ENCODE data around the gene PSMA8. TPM values are rescaled to one million over a fixed set of nuclear protein-coding genes. Genes with fewer than 3 reads are reported as not detected.
A peak's percentile ranks its signal among the peaks of the same experiment; 100 is the strongest.
"Not testable (repeated sequence)": the region's sequence is repeated elsewhere in the genome, so short reads cannot be mapped to it uniquely, and the experiment has no call there.

PSMA8 gene
- total RNA-seq, 2 experiments from 2014 or later, result 1.2 TPM

DNA sequence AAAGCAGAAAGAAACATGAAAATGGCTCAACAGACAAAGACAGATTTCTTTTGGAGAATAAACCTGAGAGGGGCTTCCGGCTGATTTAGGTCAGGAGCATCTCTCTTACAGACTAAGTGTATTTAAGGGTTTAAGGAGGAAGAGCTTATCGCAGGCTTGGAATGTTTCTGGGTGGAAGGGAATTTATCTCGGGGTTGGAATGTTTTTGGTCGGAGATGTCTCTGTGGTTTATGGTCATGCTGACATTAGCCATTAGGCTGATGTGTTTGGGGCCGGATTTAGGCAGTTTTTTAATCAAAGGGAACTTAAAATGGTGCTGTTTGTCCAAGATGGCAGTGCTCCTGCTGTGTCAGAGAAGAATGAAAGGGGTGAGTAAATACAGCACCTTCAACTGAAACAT lies 14.4 kb upstream of the PSMA8 start:
- ChIA-PET POLR2A (no interaction called here), CTCF (no interaction called here)
- H3K36me3 Mint-ChIP-seq (ENCODE audit: low read depth), result no peaks in the 10 kb centered on the region

GRCh38 chr18:26121476-26121875 lies 12.2 kb upstream of the PSMA8 start:
- H3K27ac Mint-ChIP-seq, result no peak overlapping the region
- ATAC-seq, result no peak
- CTCF ChIA-PET, result interaction anchor here (1.5 kb wide), 1 partner anchor 39 kb away, joined by 3 read pairs; no protein-coding TSS in a partner anchor
- no peaks in the 10 kb centered on the region for H3K36me3 Mint-ChIP-seq (ENCODE audit: low read depth)
- DNase-seq, result no peak
- no peak overlapping the region for H3K4me3 Mint-ChIP-seq
- POLR2A ChIA-PET, result interaction anchor here (0.6 to 0.7 kb wide), 2 partner anchors 33 to 206 kb away, joined by 3 to 4 read pairs; no protein-coding TSS in a partner anchor
- H3K4me1 Mint-ChIP-seq (ENCODE audit: low read depth), result no peaks in the 10 kb centered on the region
- H3K9me3 Mint-ChIP-seq (ENCODE audit: insufficient read depth), result peaks cover 10% of the 10 kb centered on the region
- H3K27me3 Mint-ChIP-seq (ENCODE audit: low read depth), result peaks cover 6% of the 10 kb centered on the region

More for the DNA sequence above, 14.4 kb upstream of the PSMA8 start:
- DNase-seq, result no peak
- Mint-ChIP-seq H3K27ac (no peak overlapping the region), H3K27me3 (ENCODE audit: low read depth) (peaks cover 6% of the 10 kb centered on the region), H3K9me3 (ENCODE audit: insufficient read depth) (peaks cover 14% of the 10 kb centered on the region), H3K4me3 (no peak overlapping the region), H3K4me1 (ENCODE audit: low read depth) (no peaks in the 10 kb centered on the region)
- ATAC-seq, result no peak

DNA sequence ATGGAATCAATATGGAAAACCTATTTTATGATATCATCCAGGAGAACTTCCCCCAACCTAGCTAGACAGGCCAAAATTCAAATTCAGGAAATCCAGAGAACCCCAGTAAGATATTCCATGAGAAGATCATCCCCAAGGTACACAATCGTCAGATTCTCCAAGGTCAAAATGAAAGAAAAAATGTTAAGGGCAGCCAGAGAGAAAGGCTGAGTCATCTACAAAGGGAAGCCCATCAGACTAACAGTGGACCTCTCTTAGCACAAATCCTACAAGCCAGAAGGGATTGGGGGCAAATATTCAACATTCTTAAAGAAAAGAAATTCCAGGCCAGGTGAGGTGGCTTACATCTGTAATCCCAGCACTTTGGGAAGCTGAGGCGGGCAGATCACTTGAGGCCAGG lies 11.7 kb upstream of the PSMA8 start:
- not testable (repeated sequence) for H3K27ac Mint-ChIP-seq; H3K4me1 Mint-ChIP-seq (ENCODE audit: low read depth); H3K36me3 Mint-ChIP-seq (ENCODE audit: low read depth); ATAC-seq; H3K27me3 Mint-ChIP-seq (ENCODE audit: low read depth); H3K4me3 Mint-ChIP-seq; DNase-seq
- peaks cover 10% of the 10 kb centered on the region for H3K9me3 Mint-ChIP-seq (ENCODE audit: insufficient read depth)
- CTCF ChIA-PET, result interaction anchor here (1.5 kb wide), 1 partner anchor 38 kb away, joined by 3 read pairs; no protein-coding TSS in a partner anchor
- POLR2A ChIA-PET, result interaction anchor here (0.6 to 0.7 kb wide), 2 partner anchors 33 to 206 kb away, joined by 3 to 4 read pairs; no protein-coding TSS in a partner anchor

DNA sequence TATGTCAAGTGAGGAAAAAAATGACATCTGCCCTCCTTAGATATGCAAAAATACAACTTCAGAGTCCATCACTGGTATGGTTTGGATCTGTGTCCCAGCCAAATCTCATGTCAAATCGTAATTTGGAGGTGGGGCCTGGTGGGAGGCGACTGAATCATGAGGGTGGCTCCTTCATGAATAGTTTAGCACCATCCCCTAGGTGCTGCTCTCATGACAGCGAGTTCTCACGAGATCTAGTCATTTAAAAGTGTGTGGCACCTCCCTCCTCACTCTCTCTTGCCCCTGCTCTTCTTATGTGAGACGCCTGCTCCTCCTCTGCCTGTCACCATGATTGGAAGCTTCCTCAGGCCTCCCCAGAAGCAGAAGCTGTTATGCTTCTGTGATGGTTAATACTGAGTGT lies 5.9 kb upstream of the PSMA8 start:
- POLR2A ChIA-PET, result no interaction called here
- CTCF ChIA-PET, result no interaction called here
- no peaks in the 10 kb centered on the region for H3K36me3 Mint-ChIP-seq (ENCODE audit: low read depth)

DNA sequence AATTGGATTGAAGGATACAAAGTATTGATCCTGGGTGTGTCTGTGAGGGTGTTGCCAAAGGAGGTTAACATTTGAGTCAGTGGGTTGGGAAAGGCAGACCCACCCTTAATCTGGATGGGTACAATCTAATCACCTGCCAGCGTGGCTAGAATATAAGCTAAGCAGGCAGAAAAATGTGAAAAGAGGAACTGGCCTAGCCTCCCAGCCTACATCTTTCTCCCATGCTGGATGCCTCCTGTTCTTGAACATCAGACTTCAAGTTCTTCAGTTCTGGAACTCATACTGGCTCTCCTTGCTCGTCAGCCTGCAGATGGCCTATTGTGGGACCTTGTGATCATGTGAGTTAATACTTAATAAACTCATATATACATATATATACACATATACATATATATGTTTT lies 5.5 kb upstream of the PSMA8 start:
- POLR2A ChIA-PET; H3K4me1 Mint-ChIP-seq (ENCODE audit: low read depth); DNase-seq; H3K36me3 Mint-ChIP-seq (ENCODE audit: low read depth); ATAC-seq; H3K27me3 Mint-ChIP-seq (ENCODE audit: low read depth); H3K4me3 Mint-ChIP-seq; CTCF ChIA-PET; H3K27ac Mint-ChIP-seq; H3K9me3 Mint-ChIP-seq (ENCODE audit: insufficient read depth): not testable (repeated sequence)

More for the DNA sequence above, 5.9 kb upstream of the PSMA8 start:
- DNase-seq (no peak), ATAC-seq (no peak)
- no peak overlapping the region for H3K4me3 Mint-ChIP-seq
- H3K27ac Mint-ChIP-seq, result no peak overlapping the region
- no peaks in the 10 kb centered on the region for H3K27me3 Mint-ChIP-seq (ENCODE audit: low read depth)
- peaks cover 2% of the 10 kb centered on the region for H3K4me1 Mint-ChIP-seq (ENCODE audit: low read depth)
- H3K9me3 Mint-ChIP-seq (ENCODE audit: insufficient read depth), result peaks cover 8% of the 10 kb centered on the region

DNA sequence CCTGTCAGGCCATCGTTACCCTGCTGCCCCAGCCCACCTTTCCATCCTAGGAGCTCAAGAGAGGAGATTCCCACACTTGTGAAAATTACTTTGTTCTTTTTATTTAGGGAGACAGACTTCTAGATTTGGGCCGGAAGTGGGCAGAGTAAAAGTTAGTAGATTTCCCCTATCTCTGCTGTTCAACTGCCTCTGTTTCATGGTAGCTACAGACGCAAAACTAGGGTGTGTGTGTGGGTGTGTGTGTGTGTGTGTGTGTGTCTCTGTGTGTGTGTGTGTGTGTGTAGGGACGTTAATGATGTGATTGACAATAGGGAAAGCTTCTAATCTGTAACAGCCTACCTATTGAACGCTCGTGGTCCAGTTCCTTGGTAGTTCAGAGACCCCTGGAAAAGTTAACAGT lies 438 bp downstream of the PSMA8 start:
- ChIA-PET CTCF (no interaction called here), POLR2A (interaction anchor here (0.6 kb wide), 1 partner anchor 40 kb away, joined by 3 read pairs; no protein-coding TSS in a partner anchor)
- H3K9me3 Mint-ChIP-seq (ENCODE audit: insufficient read depth), result no peaks in the 10 kb centered on the region
- DNase-seq, result no peak
- no peaks in the 10 kb centered on the region for H3K36me3 Mint-ChIP-seq (ENCODE audit: low read depth)
- ATAC-seq, result peak; percentile 55
- peaks cover 2% of the 10 kb centered on the region for H3K4me1 Mint-ChIP-seq (ENCODE audit: low read depth)
- H3K4me3 Mint-ChIP-seq, result peak overlapping the region; percentile 76
- no peaks in the 10 kb centered on the region for H3K27me3 Mint-ChIP-seq (ENCODE audit: low read depth)
- H3K27ac Mint-ChIP-seq, result peak overlapping the region; percentile 86

DNA sequence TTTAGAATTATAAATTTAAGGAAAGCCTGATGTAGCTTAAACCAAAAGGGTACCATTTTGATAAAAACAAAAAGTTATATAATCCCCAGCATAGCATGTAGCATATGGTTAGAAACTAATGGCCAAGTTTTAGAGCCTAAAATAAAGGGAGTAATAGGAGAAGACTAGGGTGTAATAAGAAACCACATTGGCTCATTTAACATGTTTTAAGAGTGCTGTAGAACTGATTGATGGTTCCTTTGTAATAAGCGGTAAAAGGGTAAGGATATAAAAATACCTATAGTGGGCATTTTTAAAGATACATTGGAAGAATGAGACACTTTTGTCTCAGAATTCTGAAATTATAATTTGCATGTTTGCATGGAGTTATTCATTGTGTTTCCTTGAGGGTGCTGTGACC lies 1.9 kb downstream of the PSMA8 start:
- ChIA-PET POLR2A (no interaction called here), CTCF (no interaction called here)
- H3K4me1 Mint-ChIP-seq (ENCODE audit: low read depth), result peaks cover 2% of the 10 kb centered on the region
- no peaks in the 10 kb centered on the region for H3K27me3 Mint-ChIP-seq (ENCODE audit: low read depth)
- H3K36me3 Mint-ChIP-seq (ENCODE audit: low read depth), result no peaks in the 10 kb centered on the region
- no peaks in the 10 kb centered on the region for H3K9me3 Mint-ChIP-seq (ENCODE audit: insufficient read depth)
- no peak overlapping the region for H3K27ac Mint-ChIP-seq
- DNase-seq, result no peak
- ATAC-seq, result no peak
- H3K4me3 Mint-ChIP-seq, result no peak overlapping the region

GRCh38 chr18:26157326-26157725 lies 23.7 kb downstream of the PSMA8 start:
- CTCF ChIA-PET, result interaction anchor here (1.0 kb wide), 1 partner anchor 54 kb away, joined by 3 read pairs; no protein-coding TSS in a partner anchor
- ATAC-seq (no peak), DNase-seq (no peak)
- peaks cover 5% of the 10 kb centered on the region for H3K27me3 Mint-ChIP-seq (ENCODE audit: low read depth)
- no peak overlapping the region for H3K27ac Mint-ChIP-seq
- no peaks in the 10 kb centered on the region for H3K36me3 Mint-ChIP-seq (ENCODE audit: low read depth)
- POLR2A ChIA-PET, result no interaction called here
- H3K9me3 Mint-ChIP-seq (ENCODE audit: insufficient read depth), result no peaks in the 10 kb centered on the region
- H3K4me3 Mint-ChIP-seq, result no peak overlapping the region
- no peaks in the 10 kb centered on the region for H3K4me1 Mint-ChIP-seq (ENCODE audit: low read depth)

GRCh38 chr18:26159353-26159752 lies 25.7 kb downstream of the PSMA8 start:
- POLR2A ChIA-PET, result no interaction called here
- no peak for DNase-seq

GRCh38 chr18:26164571-26164970 lies 30.9 kb downstream of the PSMA8 start:
- no peaks in the 10 kb centered on the region for H3K4me1 Mint-ChIP-seq (ENCODE audit: low read depth)
- no peak overlapping the region for H3K27ac Mint-ChIP-seq
- H3K27me3 Mint-ChIP-seq (ENCODE audit: low read depth), result peaks cover 3% of the 10 kb centered on the region
- no peaks in the 10 kb centered on the region for H3K9me3 Mint-ChIP-seq (ENCODE audit: insufficient read depth)
- ChIA-PET CTCF (no interaction called here), POLR2A (no interaction called here)
- H3K4me3 Mint-ChIP-seq, result no peak overlapping the region
- no peak for ATAC-seq
- no peaks in the 10 kb centered on the region for H3K36me3 Mint-ChIP-seq (ENCODE audit: low read depth)
- no peak for DNase-seq

More at GRCh38 chr18:26159353-26159752, 25.7 kb downstream of the PSMA8 start:
- Mint-ChIP-seq H3K4me3 (no peak overlapping the region), H3K4me1 (ENCODE audit: low read depth) (no peaks in the 10 kb centered on the region), H3K9me3 (ENCODE audit: insufficient read depth) (no peaks in the 10 kb centered on the region), H3K36me3 (ENCODE audit: low read depth) (no peaks in the 10 kb centered on the region), H3K27ac (no peak overlapping the region), H3K27me3 (ENCODE audit: low read depth) (peaks cover 5% of the 10 kb centered on the region)
- CTCF ChIA-PET, result interaction anchor here (0.7 to 1.7 kb wide), 4 partner anchors 10 to 29 kb away, joined by 3 to 6 read pairs (median 3); no protein-coding TSS in a partner anchor
- ATAC-seq, result no peak

DNA sequence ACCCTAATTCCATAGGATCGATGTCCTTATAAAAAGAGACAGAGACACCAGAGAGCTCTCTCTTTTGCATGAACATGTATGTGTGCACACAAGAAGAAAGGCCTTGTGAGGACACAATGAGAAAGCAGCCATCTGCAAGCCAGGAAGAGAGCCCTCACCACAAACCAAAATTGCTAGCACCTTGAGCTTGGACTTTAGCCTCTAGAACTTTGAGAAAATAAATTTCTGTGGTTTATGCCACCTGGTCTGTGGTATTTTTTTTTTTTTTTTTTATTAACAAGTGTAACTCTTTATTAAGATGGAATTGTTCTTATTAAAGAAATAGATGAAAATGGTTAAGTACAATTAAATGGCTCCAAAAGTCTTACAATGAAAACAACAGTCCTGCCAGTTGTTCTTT lies 33.9 kb downstream of the PSMA8 start:
- ATAC-seq; H3K9me3 Mint-ChIP-seq (ENCODE audit: insufficient read depth); H3K4me1 Mint-ChIP-seq (ENCODE audit: low read depth); H3K27ac Mint-ChIP-seq; H3K36me3 Mint-ChIP-seq (ENCODE audit: low read depth); H3K4me3 Mint-ChIP-seq; H3K27me3 Mint-ChIP-seq (ENCODE audit: low read depth); POLR2A ChIA-PET; CTCF ChIA-PET; DNase-seq: not testable (repeated sequence)

- Mint-ChIP-seq H3K27me3 (ENCODE audit: low read depth) (no peaks in the 10 kb centered on the region), H3K36me3 (ENCODE audit: low read depth) (no peaks in the 10 kb centered on the region), H3K9me3 (ENCODE audit: insufficient read depth) (no peaks in the 10 kb centered on the region), H3K4me3 (no peak overlapping the region), H3K27ac (no peak overlapping the region), H3K4me1 (ENCODE audit: low read depth) (peaks cover 10% of the 10 kb centered on the region)
- ATAC-seq, result peak; percentile 27
- ChIA-PET POLR2A (no interaction called here), CTCF (interaction anchor here (1.4 to 1.5 kb wide), 2 partner anchors 9 to 16 kb away, joined by 3 to 4 read pairs; no protein-coding TSS in a partner anchor)
- no peak for DNase-seq
These were observed 41.8 kb downstream of the PSMA8 start for GRCh38 chr18:26175481-26175880.

DNA sequence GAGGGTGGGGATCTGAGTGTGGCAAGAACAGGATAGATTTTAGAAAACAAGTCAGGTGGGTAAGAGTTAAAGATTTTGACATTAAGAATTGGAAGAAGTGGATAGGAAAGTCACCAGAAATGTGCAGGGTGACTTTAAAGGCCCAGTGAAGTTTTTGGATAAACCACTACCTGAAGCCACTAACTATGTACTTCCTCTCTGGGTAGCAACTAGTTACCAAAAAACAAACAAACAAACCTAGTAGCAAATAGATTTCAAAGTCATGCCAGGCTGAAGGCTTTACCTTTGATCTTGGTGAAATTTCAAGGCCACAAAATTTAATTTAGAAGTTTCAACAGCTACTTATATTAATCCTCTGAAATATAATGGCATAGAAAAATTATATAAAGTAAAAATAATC lies 42.5 kb downstream of the PSMA8 start:
- ChIA-PET CTCF (interaction anchor here (1.4 kb wide), 1 partner anchor 17 kb away, joined by 3 read pairs; no protein-coding TSS in a partner anchor), POLR2A (no interaction called here)
- Mint-ChIP-seq H3K27ac (no peak overlapping the region), H3K4me3 (no peak overlapping the region), H3K36me3 (ENCODE audit: low read depth) (no peaks in the 10 kb centered on the region), H3K27me3 (ENCODE audit: low read depth) (no peaks in the 10 kb centered on the region), H3K4me1 (ENCODE audit: low read depth) (peaks cover 10% of the 10 kb centered on the region), H3K9me3 (ENCODE audit: insufficient read depth) (no peaks in the 10 kb centered on the region)
- ATAC-seq (no peak), DNase-seq (no peak)
